GM12878 (cell line): Measurements from ENCODE around the gene NAA25. TPM values are rescaled to one million over a fixed set of nuclear protein-coding genes. Genes with fewer than 3 reads are reported as not detected.

ENCODE experiments used
- ATF2 ChIP-seq: IDR thresholded peaks from 2 replicates; pipeline ENCODE4 v1.6.1; 2012; ENCODE audit warnings: low read length, inconsistent platforms
- BCL11A ChIP-seq: IDR thresholded peaks from 2 replicates; pipeline ENCODE4 v1.6.1; 2011; ENCODE audit warnings: low read depth, low read length
- BCLAF1 ChIP-seq: fragments of 450-650 bp; IDR thresholded peaks from 2 replicates; pipeline ENCODE4 v1.6.1; 2017; ENCODE audit warnings: antibody characterized with exemption, mild to moderate bottlenecking, moderate library complexity
- BMI1 ChIP-seq: fragments of 450-650 bp; IDR thresholded peaks from 2 replicates; pipeline ENCODE4 v1.6.1; 2016; ENCODE audit warnings: mild to moderate bottlenecking, moderate library complexity, borderline replicate concordance
- CBFB ChIP-seq: IDR thresholded peaks from 2 replicates; pipeline ENCODE4 v1.6.1; 2016; ENCODE audit warnings: antibody characterized with exemption, low read depth
- E2F4 ChIP-seq: IDR thresholded peaks from 2 replicates; pipeline ENCODE4 v1.6.1; 2012; ENCODE audit warnings: low read depth, low read length, improper control_type of control experiment
- GATAD2B ChIP-seq: fragments of 450-650 bp; conservative IDR thresholded peaks from 2 replicates; pipeline ENCODE4 v1.6.1; 2017; ENCODE audit warnings: low read depth, mild to moderate bottlenecking, moderate library complexity
- LARP7 ChIP-seq: fragments of 450-650 bp; IDR thresholded peaks from 2 replicates; pipeline ENCODE4 v1.6.1; 2017; ENCODE audit warnings: mild to moderate bottlenecking
- MEF2A ChIP-seq: IDR thresholded peaks from 2 replicates; pipeline ENCODE4 v1.6.1; 2011; ENCODE audit warnings: low read depth, mild to moderate bottlenecking, low read length, moderate library complexity; ENCODE audit not compliant: insufficient read depth
- MYB ChIP-seq: fragments of 150-350 bp; IDR thresholded peaks from 2 replicates; pipeline ENCODE4 v1.6.1; 2014; ENCODE audit warnings: mild to moderate bottlenecking, low read depth, low read length, borderline replicate concordance
- RELA ChIP-seq: fragments of 450-650 bp; IDR thresholded peaks from 2 replicates; pipeline ENCODE4 v1.8.0; 2014; ENCODE audit warnings: borderline replicate concordance; ENCODE audit not compliant: partially characterized antibody
- RELB ChIP-seq: fragments of 450-650 bp; IDR thresholded peaks from 2 replicates; pipeline ENCODE4 v1.6.1; 2017; ENCODE audit warnings: low read depth, mild to moderate bottlenecking, moderate library complexity
- SIX5 ChIP-seq: IDR thresholded peaks from 2 replicates; pipeline ENCODE4 v1.6.1; 2011; ENCODE audit warnings: mild to moderate bottlenecking, low read depth, low read length, moderate library complexity; ENCODE audit not compliant: severe bottlenecking
- SREBF1 ChIP-seq: IDR thresholded peaks from 2 replicates; pipeline ENCODE4 v1.6.1; 2012; ENCODE audit warnings: mild to moderate bottlenecking, low read length
- SRF ChIP-seq, 2 experiments: IDR thresholded peaks; 2 replicates each; pipeline ENCODE4 v1.6.1; 2011; ENCODE audit warnings: low read depth in 2 of 2, low read length in 2 of 2, mild to moderate bottlenecking in 1 of 2, moderate library complexity in 1 of 2
- STAT3 ChIP-seq: IDR thresholded peaks from 2 replicates; pipeline ENCODE4 v1.6.1; 2011; ENCODE audit warnings: low read depth, low read length, improper control_type of control experiment
- SUZ12 ChIP-seq: fragments of 200-600 bp; sonication (generic); IDR thresholded peaks from one replicate; pipeline ENCODE4 v1.6.1; 2018; ENCODE audit warnings: antibody characterized with exemption, mild to moderate bottlenecking; ENCODE audit not compliant: unreplicated experiment
- ZBED1 ChIP-seq: IDR thresholded peaks from 2 replicates; pipeline ENCODE4 v1.6.1; 2016; ENCODE audit warnings: borderline replicate concordance
- ZNF592 ChIP-seq: fragments of 450-650 bp; IDR thresholded peaks from 2 replicates; pipeline ENCODE4 v1.6.1; 2017; ENCODE audit warnings: mild to moderate bottlenecking, moderate library complexity
- polyA plus RNA-seq, 11 experiments: library from polyadenylated mRNA; depleted of rRNA in 4 of 11; unstranded in 6 of 11; stranded (reverse) in 5 of 11; fragments of >200 nt; fragmentation: Nextera tagmentation in 4 of 11; fragmentation: Illumina TruSeq in 1 of 11; extraction: Ambion mirVana in 4 of 11; extraction: Trizol in 1 of 11; gene quantifications; 1 replicate in 1 of 11; 2 replicates in 10 of 11; pipeline versions ENCODE4 v1.2.1 to v1.2.3, GENCODE V29; 2011 to 2016; ENCODE audit warnings: inconsistent platforms in 2 of 11, missing spikeins in 2 of 11, low read depth in 1 of 11
- total RNA-seq, 4 experiments: library from RNA; depleted of rRNA in 3 of 4; stranded (reverse); fragments of >200 nt in 3 of 4; fragmentation: Illumina TruSeq in 1 of 4; extraction: Trizol in 1 of 4; gene quantifications; 2 replicates each; pipeline versions ENCODE4 v1.2.1 to v1.2.3, GENCODE V29; 2013 to 2021

The NAA25 gene
- total and polyA plus RNA-seq, 10 of the 15 experiments (the other 5 are each of a cell fraction or from before 2014, with no cell fraction given), result 15.0 to 39.2 (median 29.4) TPM

GRCh38 chr12:112125250-112125999 is 16.8 kb upstream of the NAA25 start, which contains the start of gene TRAFD1 (continued):
- TF ChIP-seq RELA (peak; percentile 15), LARP7 (peak; percentile 92), CBFB (peak; percentile 92), BCLAF1 (no peak), MYB (0 out of 2 replicates have a peak, but pooled peaks have one; percentile 50), SIX5 (no peak), SRF (IDR thresholded peaks at IDR 0.05; ENCODE audit: low read depth in 2 of 2, low read length in 2 of 2) (no peak), BMI1 (no peak; the same call in 1 of the 2 replicates), ZBED1 (0 out of 2 replicates have a peak, but pooled peaks have one; percentile 42), RELB (no peak), SREBF1 (no peak), STAT3 (no peak), MEF2A (no peak), ATF2 (no peak), E2F4 (no peak), BCL11A (no peak), ZNF592 (no peak), SUZ12 (no peak), GATAD2B (peak; percentile 77)
